Measurements from ENCODE around the gene CAMK2D. TPM values are rescaled to one million over a fixed set of nuclear protein-coding genes. Genes with fewer than 3 reads are reported as not detected.

Gene CAMK2D
- total RNA-seq, 6 experiments from 2014 or later = 83.7 to 102 (median 94.1) TPM

GRCh38 chr4:113462286-113462685 is 299.3 kb downstream of the CAMK2D start:
- Mint-ChIP-seq H3K27me3 (ENCODE audit: insufficient read depth) (peaks cover under 1% of the 10 kb centered on the region; the same call in 1 of the 2 replicates), H3K4me3 (no peak overlapping the region), H3K4me1 (ENCODE audit: low read depth) (peaks cover 16% of the 10 kb centered on the region), H3K27ac (no peak overlapping the region), H3K36me3 (ENCODE audit: low read depth) (peaks cover 43% of the 10 kb centered on the region), H3K9me3 (no peaks in the 10 kb centered on the region)
- TF ChIP-seq, protein P1, sequence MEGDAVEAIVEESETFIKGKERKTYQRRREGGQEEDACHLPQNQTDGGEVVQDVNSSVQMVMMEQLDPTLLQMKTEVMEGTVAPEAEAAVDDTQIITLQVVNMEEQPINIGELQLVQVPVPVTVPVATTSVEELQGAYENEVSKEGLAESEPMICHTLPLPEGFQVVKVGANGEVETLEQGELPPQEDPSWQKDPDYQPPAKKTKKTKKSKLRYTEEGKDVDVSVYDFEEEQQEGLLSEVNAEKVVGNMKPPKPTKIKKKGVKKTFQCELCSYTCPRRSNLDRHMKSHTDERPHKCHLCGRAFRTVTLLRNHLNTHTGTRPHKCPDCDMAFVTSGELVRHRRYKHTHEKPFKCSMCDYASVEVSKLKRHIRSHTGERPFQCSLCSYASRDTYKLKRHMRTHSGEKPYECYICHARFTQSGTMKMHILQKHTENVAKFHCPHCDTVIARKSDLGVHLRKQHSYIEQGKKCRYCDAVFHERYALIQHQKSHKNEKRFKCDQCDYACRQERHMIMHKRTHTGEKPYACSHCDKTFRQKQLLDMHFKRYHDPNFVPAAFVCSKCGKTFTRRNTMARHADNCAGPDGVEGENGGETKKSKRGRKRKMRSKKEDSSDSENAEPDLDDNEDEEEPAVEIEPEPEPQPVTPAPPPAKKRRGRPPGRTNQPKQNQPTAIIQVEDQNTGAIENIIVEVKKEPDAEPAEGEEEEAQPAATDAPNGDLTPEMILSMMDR (IDR thresholded peaks at IDR 0.05) = no peak
- no peak for DNase-seq

GRCh38 chr4:113461281-113461680 is 300.3 kb downstream of the CAMK2D start:
- TF ChIP-seq, protein P1 (IDR thresholded peaks at IDR 0.05) = no peak
- DNase-seq = no peak
- no peak overlapping the region for H3K27ac Mint-ChIP-seq
- H3K4me1 Mint-ChIP-seq (ENCODE audit: low read depth) = peaks cover 7% of the 10 kb centered on the region; the same call in 1 of the 2 replicates
- H3K9me3 Mint-ChIP-seq = no peaks in the 10 kb centered on the region
- no peak overlapping the region for H3K4me3 Mint-ChIP-seq
- peaks cover 4% of the 10 kb centered on the region; the same call in 1 of the 2 replicates for H3K27me3 Mint-ChIP-seq (ENCODE audit: insufficient read depth)
- H3K36me3 Mint-ChIP-seq (ENCODE audit: low read depth) = peaks cover 53% of the 10 kb centered on the region

DNA sequence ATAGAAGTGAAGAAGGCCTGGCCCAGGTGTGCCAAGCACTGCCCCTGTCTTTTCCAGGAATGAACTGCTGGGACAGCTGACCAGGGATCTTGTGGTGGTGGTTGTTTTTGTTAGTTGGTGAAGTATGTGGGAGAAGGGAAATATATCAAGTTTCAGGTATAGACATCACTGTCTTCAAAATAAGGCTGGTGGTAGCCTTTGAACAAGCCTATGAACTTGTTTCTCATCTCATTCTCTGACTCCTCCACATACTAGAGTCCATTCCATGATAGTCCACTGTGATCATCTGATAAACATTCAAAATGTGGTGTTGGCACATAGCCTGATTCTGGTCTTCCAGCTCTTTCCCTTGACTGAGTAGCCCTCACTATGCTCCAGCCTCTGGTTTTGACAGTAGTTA is 303.7 kb downstream of the CAMK2D start:
- peaks cover 4% of the 10 kb centered on the region; the same call in 1 of the 2 replicates for H3K27me3 Mint-ChIP-seq (ENCODE audit: insufficient read depth)
- no peaks in the 10 kb centered on the region for H3K9me3 Mint-ChIP-seq
- TF ChIP-seq, protein P1 (IDR thresholded peaks at IDR 0.05) = no peak
- H3K36me3 Mint-ChIP-seq (ENCODE audit: low read depth) = peaks cover 60% of the 10 kb centered on the region
- H3K4me3 Mint-ChIP-seq = no peak overlapping the region
- H3K4me1 Mint-ChIP-seq (ENCODE audit: low read depth) = peaks cover 23% of the 10 kb centered on the region
- no peak overlapping the region for H3K27ac Mint-ChIP-seq
- DNase-seq = no peak

- no peak overlapping the region for H3K27ac Mint-ChIP-seq
- H3K4me1 Mint-ChIP-seq (ENCODE audit: low read depth) = peaks cover 26% of the 10 kb centered on the region
Observed at GRCh38 chr4:113457121-113457520, 304.4 kb downstream of the CAMK2D start.

DNA sequence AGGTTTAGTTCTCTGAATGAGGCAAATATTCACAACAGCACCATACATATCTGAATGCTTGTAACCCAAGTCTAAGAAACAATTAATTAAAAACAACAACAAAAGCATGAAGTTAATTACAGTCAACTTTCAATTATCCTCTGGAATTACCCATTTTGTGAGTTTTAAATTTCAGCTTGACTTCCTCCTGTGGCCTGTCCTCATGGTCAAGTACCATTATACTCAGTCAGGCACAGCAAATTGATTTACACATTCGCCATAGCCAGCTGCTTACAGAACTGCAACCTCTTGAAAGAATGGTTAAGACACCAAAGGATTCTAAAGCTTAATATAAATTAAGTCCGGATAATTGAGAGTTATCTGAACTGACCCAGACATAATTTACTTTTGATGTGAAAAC is 306.5 kb downstream of the CAMK2D start:
- no peak for DNase-seq
- H3K36me3 Mint-ChIP-seq (ENCODE audit: low read depth) = peaks cover 57% of the 10 kb centered on the region

More at GRCh38 chr4:113457121-113457520, 304.4 kb downstream of the CAMK2D start:
- no peak overlapping the region for H3K4me3 Mint-ChIP-seq
- no peaks in the 10 kb centered on the region for H3K9me3 Mint-ChIP-seq
- TF ChIP-seq, protein P1 (IDR thresholded peaks at IDR 0.05) = no peak
- peaks cover 4% of the 10 kb centered on the region; the same call in 1 of the 2 replicates for H3K27me3 Mint-ChIP-seq (ENCODE audit: insufficient read depth)
- peaks cover 60% of the 10 kb centered on the region for H3K36me3 Mint-ChIP-seq (ENCODE audit: low read depth)
- DNase-seq = no peak

More for the DNA sequence above, 306.5 kb downstream of the CAMK2D start:
- Mint-ChIP-seq H3K4me1 (ENCODE audit: low read depth) (peaks cover 33% of the 10 kb centered on the region), H3K4me3 (no peak overlapping the region), H3K27ac (no peak overlapping the region), H3K9me3 (no peaks in the 10 kb centered on the region), H3K27me3 (ENCODE audit: insufficient read depth) (peaks cover 4% of the 10 kb centered on the region)
- TF ChIP-seq, protein P1 (IDR thresholded peaks at IDR 0.05) = no peak
